ENCODE data around the gene ETNPPL.

The ETNPPL gene

GRCh38 chr4:108702960-108703359 is 59.9 kb downstream of the ETNPPL start:
- no peak overlapping the region for H3K27ac ChIP-seq
- DNase-seq (ENCODE audit: low read depth, low spot score): no peak

GRCh38 chr4:108700081-108700757 is 62.6 kb downstream of the ETNPPL start:
- DNase-seq (ENCODE audit: low read depth, low spot score): no peak
- no peak overlapping the region for H3K27ac ChIP-seq

GRCh38 chr4:108696160-108696559 is 66.7 kb downstream of the ETNPPL start:
- H3K27ac ChIP-seq: no peak overlapping the region
- no peak for DNase-seq (ENCODE audit: low read depth, low spot score)

GRCh38 chr4:108695062-108695461 is 67.8 kb downstream of the ETNPPL start:
- H3K27ac ChIP-seq: no peak overlapping the region
- DNase-seq (ENCODE audit: low read depth, low spot score): no peak

GRCh38 chr4:108694423-108694822 is 68.4 kb downstream of the ETNPPL start:
- DNase-seq (ENCODE audit: low read depth, low spot score): no peak
- no peak overlapping the region for H3K27ac ChIP-seq

GRCh38 chr4:108693819-108694218 is 69.0 kb downstream of the ETNPPL start:
- H3K27ac ChIP-seq: no peak overlapping the region
- DNase-seq (ENCODE audit: low read depth, low spot score): no peak

- no peak overlapping the region for H3K27ac ChIP-seq
- DNase-seq (ENCODE audit: low read depth, low spot score): no peak
Measured at GRCh38 chr4:108693211-108693610, 69.6 kb downstream of the ETNPPL start.

Data from epithelial cell of prostate (primary cell).